HCT116 (cell line): ENCODE data around the gene IGSF21. TPM values are rescaled to one million over a fixed set of nuclear protein-coding genes. Genes with fewer than 3 reads are reported as not detected.

Source experiments
- ATAC-seq: fragments of 200-7000 bp; cut with Tn5 transposase; 2 replicates; pipeline ENCODE4 v1.9.1; 2020; ENCODE audit warnings: mild to moderate bottlenecking, moderate library complexity
- BruUV-seq: library from RNA; stranded (reverse); fragments of 400-500 nt; replicated peaks from 2 replicates; lab custom pipeline; 2021; lab: Mats Ljungman, UMichigan
- CTCF ChIA-PET: fragments of 300-600 bp; sonication (Branson Sonifier 250); formaldehyde crosslinking; loops from one replicate; lab custom pipeline; 2021; ENCODE audit warnings: antibody characterized with exemption; lab: Charles Lee
- POLR2A ChIA-PET: fragments of 300-600, 350-600 bp; sonication (Branson Sonifier 250); formaldehyde crosslinking; loops from one replicate; lab custom pipeline; 2021; ENCODE audit warnings: antibody characterized with exemption; lab: Charles Lee
- RAD21 ChIA-PET, 2 experiments: fragments of 300-600 bp; sonication (Branson Sonifier 250); formaldehyde crosslinking; loops; one replicate each; lab custom pipeline; 2023; ENCODE audit warnings: low total read pairs in 2 of 2; ENCODE audit not compliant: uncharacterized antibody in 2 of 2, unreplicated experiment in 2 of 2, low non-redundant PET in 1 of 2; lab: Charles Lee
- DNase-seq: peaks from one replicate; pipeline ENCODE4 v3.0.0-alpha.2; 2010; ENCODE audit warnings: low read depth, low spot score
- H2AFZ ChIP-seq: fragments of 200-600 bp; shearing (Covaris generic), sonication (generic); 2 replicates; pipeline ENCODE4 v1.6.1; 2017; ENCODE audit warnings: low read depth, mixed run types, mixed read lengths, antibody characterized with exemption, low read length; ENCODE audit not compliant: poor library complexity, severe bottlenecking
- H3K27ac ChIP-seq: 2 replicates; pipeline ENCODE4 v1.5.1; 2012; ENCODE audit warnings: low read depth, low read length
- H3K27me3 ChIP-seq: fragments of 200-600 bp; sonication (generic); 2 replicates; pipeline ENCODE4 v1.6.1; 2016; ENCODE audit warnings: mixed run types, low read length, mixed read lengths; ENCODE audit not compliant: insufficient read depth
- H3K36me3 ChIP-seq, 2 experiments: fragments of 200-500 bp in 1 of 2; fragments of 200-600 bp in 1 of 2; sonication (Bioruptor generic) in 1 of 2; sonication (generic) in 1 of 2; 2 replicates each; pipeline versions ENCODE4 v1.5.1 to v1.6.1; 2014 to 2016; ENCODE audit warnings: low read length in 2 of 2, inconsistent platforms in 1 of 2, mixed read lengths in 1 of 2, mixed run types in 1 of 2; ENCODE audit not compliant: insufficient read depth in 2 of 2, control insufficient read depth in 1 of 2
- H3K4me1 ChIP-seq, 2 experiments: fragments of 200-600 bp in 1 of 2; sonication (generic) in 1 of 2; 2 replicates each; pipeline versions ENCODE4 v1.5.1 to v1.6.1; 2012 to 2017; ENCODE audit warnings: low read length in 2 of 2, inconsistent platforms in 1 of 2, mild to moderate bottlenecking in 1 of 2, mixed read lengths in 1 of 2, mixed run types in 1 of 2, moderate library complexity in 1 of 2; ENCODE audit not compliant: insufficient read depth in 2 of 2, control insufficient read depth in 1 of 2
- H3K4me2 ChIP-seq: fragments of 200-600 bp; sonication (generic); 2 replicates; pipeline ENCODE4 v1.6.1; 2017; ENCODE audit warnings: mixed run types, low read length, mixed read lengths
- H3K4me3 ChIP-seq, 2 experiments: fragments of 200-600 bp in 1 of 2; sonication (generic) in 1 of 2; replicated peaks in 1 of 2; 2 replicates each; pipeline ENCODE4 v1.5.1; 2011 to 2016; ENCODE audit warnings: low read length in 2 of 2, control low read depth in 1 of 2, low read depth in 1 of 2, mild to moderate bottlenecking in 1 of 2, mixed read lengths in 1 of 2, mixed run types in 1 of 2
- H3K79me2 ChIP-seq: fragments of 200-600 bp; sonication (generic); 2 replicates; pipeline ENCODE4 v1.6.1; 2017; ENCODE audit warnings: mild to moderate bottlenecking, mixed run types, low read length, moderate library complexity, mixed read lengths; ENCODE audit not compliant: insufficient read depth
- H3K9ac ChIP-seq: fragments of 200-600 bp; sonication (generic); 2 replicates; pipeline ENCODE4 v1.6.1; 2016; ENCODE audit warnings: low read length, mixed read lengths
- H3K9me2 ChIP-seq: fragments of 200-600 bp; sonication (generic), shearing (Covaris generic); 2 replicates; pipeline ENCODE4 v1.6.1; 2017; ENCODE audit warnings: mixed run types, mild to moderate bottlenecking, moderate library complexity; ENCODE audit not compliant: insufficient read depth
- H3K9me3 ChIP-seq, 2 experiments: fragments of 200-500 bp in 1 of 2; fragments of 200-600 bp in 1 of 2; sonication (Bioruptor generic) in 1 of 2; sonication (generic) in 1 of 2; 2 replicates each; pipeline ENCODE4 v1.6.1; 2014 to 2017; ENCODE audit warnings: low read length in 2 of 2, mixed read lengths in 2 of 2, inconsistent platforms in 1 of 2, low read depth in 1 of 2, mild to moderate bottlenecking in 1 of 2, mixed run types in 1 of 2, moderate library complexity in 1 of 2; ENCODE audit not compliant: control insufficient read depth in 1 of 2, insufficient read depth in 1 of 2
- H4K20me1 ChIP-seq: fragments of 200-600 bp; sonication (generic), shearing (Covaris generic); 2 replicates; pipeline ENCODE4 v1.6.1; 2017; ENCODE audit warnings: mixed run types, mild to moderate bottlenecking, moderate library complexity; ENCODE audit not compliant: insufficient read depth
- ATF3 ChIP-seq: IDR thresholded peaks from 2 replicates; pipeline ENCODE4 v1.6.1; 2012
- CBX3 ChIP-seq: IDR thresholded peaks from 2 replicates; pipeline ENCODE4 v1.6.1; 2012; ENCODE audit warnings: low read depth
- CEBPB ChIP-seq: IDR thresholded peaks from 2 replicates; pipeline ENCODE4 v1.6.1; 2012; ENCODE audit warnings: low read depth
- CTCF ChIP-seq, 3 experiments: fragments of 200-600 bp in 1 of 3; sonication (generic) in 1 of 3; IDR thresholded peaks in 2 of 3; conservative IDR thresholded peaks in 1 of 3; 2 replicates each; pipeline ENCODE4 v1.5.1; 2012 to 2017; ENCODE audit warnings: low read depth in 2 of 3, low read length in 2 of 3, antibody characterized with exemption in 1 of 3, borderline replicate concordance in 1 of 3, control low read depth in 1 of 3, mild to moderate bottlenecking in 1 of 3, mixed read lengths in 1 of 3, mixed run types in 1 of 3, moderate library complexity in 1 of 3; ENCODE audit not compliant: insufficient read depth in 1 of 3
- EGR1 ChIP-seq: IDR thresholded peaks from 2 replicates; pipeline ENCODE4 v1.6.1; 2012; ENCODE audit warnings: low read depth
- EZH2 ChIP-seq: fragments of 200-600 bp; sonication (generic); IDR thresholded peaks from 2 replicates; pipeline ENCODE4 v1.6.1; 2017; ENCODE audit warnings: antibody characterized with exemption, mixed run types
- EZH2phosphoT487 ChIP-seq: fragments of 200-600 bp; IDR thresholded peaks from 2 replicates; pipeline ENCODE4 v1.6.1; 2018; ENCODE audit warnings: antibody characterized with exemption, borderline replicate concordance
- FOSL1 ChIP-seq: IDR thresholded peaks from 2 replicates; pipeline ENCODE4 v1.6.1; 2012; ENCODE audit warnings: low read depth
- MAX ChIP-seq: IDR thresholded peaks from 2 replicates; pipeline ENCODE4 v1.6.1; 2012
- POLR2A ChIP-seq: IDR thresholded peaks from 2 replicates; pipeline ENCODE4 v1.7.0; 2011; ENCODE audit warnings: borderline replicate concordance; ENCODE audit not compliant: insufficient read depth, insufficient read length; ENCODE audit errors: extremely low read depth
- POLR2AphosphoS5 ChIP-seq: IDR thresholded peaks from 2 replicates; pipeline ENCODE4 v1.6.1; 2011; ENCODE audit warnings: mild to moderate bottlenecking, low read depth, low read length, moderate library complexity
- REST ChIP-seq: IDR thresholded peaks from 2 replicates; pipeline ENCODE4 v1.6.1; 2012; ENCODE audit warnings: low read depth
- SIN3A ChIP-seq: IDR thresholded peaks from 2 replicates; pipeline ENCODE4 v1.6.1; 2012; ENCODE audit warnings: low read depth
- SP1 ChIP-seq: IDR thresholded peaks from 2 replicates; pipeline ENCODE4 v1.6.1; 2012; ENCODE audit warnings: low read depth
- SRF ChIP-seq: IDR thresholded peaks from 2 replicates; pipeline ENCODE4 v1.6.1; 2012; ENCODE audit warnings: low read depth
- YY1 ChIP-seq: IDR thresholded peaks from 2 replicates; pipeline ENCODE4 v1.6.1; 2011; ENCODE audit warnings: low read length, low read depth, moderate library complexity, mild to moderate bottlenecking; ENCODE audit not compliant: insufficient replicate concordance; ENCODE audit errors: extremely low read depth
- ZFX ChIP-seq: fragments of 450-650 bp; IDR thresholded peaks from 2 replicates; pipeline ENCODE4 v1.6.1; 2017
- ZNF274 ChIP-seq: fragments of 200-500 bp; sonication (Bioruptor generic); IDR thresholded peaks from 2 replicates; pipeline ENCODE4 v1.6.1; 2014; ENCODE audit warnings: mild to moderate bottlenecking, low read depth, low read length, inconsistent platforms
- intact Hi-C: fragments of 100-400 bp; cut with micrococcal nuclease; formaldehyde crosslinking; loops from 2 replicates; pipeline ENCODE4 v1.10.0; 2022
- total RNA-seq: library from RNA; stranded (reverse); gene quantifications from one replicate; pipeline ENCODE4 v1.2.1, GENCODE V29; 2021; ENCODE audit not compliant: unreplicated experiment

Gene IGSF21
- total RNA-seq, 1 experiment from 2014 or later: not detected

- Histone ChIP-seq H2AFZ (no peak overlapping the region), H3K4me1 (no peaks in the 10 kb centered on the region), H3K27ac (no peak overlapping the region), H4K20me1 (no peaks in the 10 kb centered on the region), H3K4me2 (no peak overlapping the region), H3K9ac (no peak overlapping the region), H3K9me2 (no peaks in the 10 kb centered on the region), H3K79me2 (no peaks in the 10 kb centered on the region), H3K27me3 (peaks cover 24% of the 10 kb centered on the region), H3K36me3 (no peaks in the 10 kb centered on the region), H3K4me3 (no peak overlapping the region), H3K9me3 (no peaks in the 10 kb centered on the region)
- ChIA-PET RAD21 (no interaction called here), POLR2A (no interaction called here), CTCF (no interaction called here)
- no TSS peak for BruUV-seq
- no peak for TF ChIP-seq EGR1
- no peak for TF ChIP-seq SP1
- no peak for TF ChIP-seq ZNF274
- TF ChIP-seq ZFX: no peak
- no peak for TF ChIP-seq MAX
- TF ChIP-seq SIN3A: no peak
- no peak for TF ChIP-seq POLR2A
- no peak for TF ChIP-seq REST
- TF ChIP-seq EZH2: no peak
- TF ChIP-seq EZH2phosphoT487: no peak
- no peak for TF ChIP-seq POLR2AphosphoS5
- no peak for TF ChIP-seq CEBPB
- TF ChIP-seq ATF3: no peak
- no peak for TF ChIP-seq CTCF (IDR thresholded peaks at IDR 0.05 in 2 of 3, conservative IDR thresholded peaks at IDR 0.05 in 1 of 3; ENCODE audit: borderline replicate concordance in 1 of 3, insufficient read depth in 1 of 3, low read depth in 2 of 3, low read length in 2 of 3)
- TF ChIP-seq CBX3: no peak
- TF ChIP-seq FOSL1: no peak
- TF ChIP-seq SRF: no peak
- TF ChIP-seq YY1: no peak
- intact Hi-C loops: no loop called here
- no peak for ATAC-seq
- DNase-seq: no peak
Observed at GRCh38 chr1:18079941-18080735, 27.5 kb upstream of the IGSF21 start.
